H1 (cell line): ENCODE measurements around the gene TTC28. TPM values are rescaled to one million over a fixed set of nuclear protein-coding genes. Genes with fewer than 3 reads are reported as not detected.

Source experiments
- USF2 ChIP-seq: IDR thresholded peaks from 2 replicates; pipeline ENCODE4 v1.6.1; 2011; ENCODE audit warnings: low read length, improper control_type of control experiment
- polyA plus RNA-seq, 7 experiments: library from polyadenylated mRNA; depleted of rRNA in 3 of 7; stranded (reverse) in 5 of 7; unstranded in 2 of 7; fragments of >200 nt in 5 of 7; fragments of 200-250 nt in 2 of 7; gene quantifications; 1 replicate in 5 of 7; 2 replicates in 1 of 7; 4 replicates in 1 of 7; pipeline versions ENCODE4 v1.2.1 to v1.2.3, GENCODE V29; 2011 to 2013; ENCODE audit warnings: missing spikeins in 2 of 7, mixed read lengths in 2 of 7
- total RNA-seq: library from RNA; stranded (reverse); fragmentation: NEBNext Ultra II Directional; extraction: Animal tissue kit (Norgen Biotek cat#: 25700); gene quantifications from 2 replicates; pipeline ENCODE4 v1.2.1, GENCODE V29; 2021

TTC28 gene
- total and polyA plus RNA-seq, 2 of the 8 experiments (the other 6 are each of a cell fraction or from before 2014, with no cell fraction given), result 2.6 to 12.6 TPM

GRCh38 chr22:28254396-28254795 lies 425.2 kb downstream of the TTC28 start (continued):
- no peak for TF ChIP-seq USF2
- TF ChIP-seq, all 59 proteins: peak for 0
